GM19239 (cell line): ENCODE data around the gene SRGAP1.
A peak's percentile ranks its signal among the peaks of the same experiment; 100 is the strongest.
"Not testable (repeated sequence)": the region's sequence is repeated elsewhere in the genome, so short reads cannot be mapped to it uniquely, and the experiment has no call there.

ENCODE experiments used
- DNase-seq: peaks from one replicate; pipeline ENCODE4 v3.0.0; 2011; ENCODE audit warnings: low spot score; ENCODE audit not compliant: insufficient read length
- FAIRE-seq: peaks from 2 replicates; lab custom pipeline; 2011; peaks lifted over from hg19 to GRCh38; lab: Jason Lieb, UNC

Gene SRGAP1

DNA sequence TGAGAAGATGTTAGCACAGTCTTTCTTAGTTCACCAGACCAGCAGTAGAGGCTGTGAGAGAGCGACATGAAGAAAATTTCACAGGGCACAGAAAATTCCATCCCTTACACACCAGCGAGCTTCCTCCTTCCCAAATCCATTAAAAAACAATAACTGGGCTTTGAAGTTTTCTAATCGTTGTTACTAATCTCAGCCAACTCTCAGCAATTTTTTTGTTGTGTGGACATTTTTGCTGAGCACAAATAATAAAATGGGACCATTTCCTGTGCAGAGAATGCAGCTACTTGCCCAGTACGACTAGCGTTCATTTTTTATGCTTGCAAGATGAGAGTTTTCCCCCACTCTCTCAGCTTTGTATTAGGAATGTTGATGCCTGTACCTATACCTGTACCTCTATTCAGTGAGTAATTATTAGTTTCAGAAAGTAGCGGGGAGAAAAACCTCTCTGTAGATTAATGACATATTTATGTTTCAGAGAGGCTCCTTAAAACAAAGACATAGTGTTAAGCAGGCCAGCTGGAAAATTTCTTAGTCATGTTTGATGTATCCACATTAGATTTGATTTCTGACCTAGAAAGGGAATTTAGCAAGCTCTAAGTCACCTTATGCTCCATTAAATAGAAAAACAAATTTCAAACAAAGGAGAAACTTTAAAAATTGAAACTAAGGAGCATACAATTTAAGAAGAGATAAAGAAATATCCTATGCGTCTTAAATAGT lies 146.5 kb downstream of the SRGAP1 start:
- DNase-seq (no peak), FAIRE-seq (no peak)

DNA sequence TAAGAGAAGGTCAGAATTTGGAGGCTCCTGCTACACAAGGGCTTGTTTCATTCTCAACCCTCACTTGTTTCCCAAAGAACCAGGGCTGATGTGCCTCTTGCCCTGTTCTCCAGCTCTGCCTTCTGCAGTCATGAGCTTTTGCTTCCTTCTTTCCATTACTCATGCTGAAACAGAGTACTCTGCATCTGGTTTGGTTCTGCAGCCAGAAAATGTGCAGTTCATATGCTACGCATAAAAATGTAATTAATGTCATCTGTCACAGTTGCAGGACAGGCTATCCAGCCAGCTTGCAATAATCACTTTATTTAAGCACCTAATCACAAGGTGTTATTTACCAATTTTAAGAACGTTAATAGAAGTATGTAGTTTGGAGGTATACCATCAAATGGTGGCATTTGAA lies 150.2 kb downstream of the SRGAP1 start:
- no peak for DNase-seq
- FAIRE-seq: no peak

DNA sequence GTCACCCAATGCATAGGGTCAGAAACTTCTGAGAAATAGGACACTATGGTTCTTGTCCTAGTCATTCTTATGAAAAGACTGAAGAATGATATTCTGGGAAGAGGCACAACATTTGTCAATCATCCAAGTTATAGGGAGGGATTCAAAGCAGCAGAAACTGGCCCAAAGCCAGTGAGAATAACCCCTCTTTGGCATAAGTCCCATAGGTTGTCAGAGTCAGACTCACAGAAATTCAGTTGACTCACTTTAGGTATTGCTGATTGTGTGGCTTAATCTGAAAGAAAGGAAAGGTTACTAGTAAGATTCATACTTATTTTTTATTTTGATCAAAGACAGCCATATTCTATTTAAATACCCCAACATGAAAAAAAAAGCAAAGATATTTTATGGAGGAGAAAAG lies 151.0 kb downstream of the SRGAP1 start:
- DNase-seq (no peak), FAIRE-seq (no peak)

DNA sequence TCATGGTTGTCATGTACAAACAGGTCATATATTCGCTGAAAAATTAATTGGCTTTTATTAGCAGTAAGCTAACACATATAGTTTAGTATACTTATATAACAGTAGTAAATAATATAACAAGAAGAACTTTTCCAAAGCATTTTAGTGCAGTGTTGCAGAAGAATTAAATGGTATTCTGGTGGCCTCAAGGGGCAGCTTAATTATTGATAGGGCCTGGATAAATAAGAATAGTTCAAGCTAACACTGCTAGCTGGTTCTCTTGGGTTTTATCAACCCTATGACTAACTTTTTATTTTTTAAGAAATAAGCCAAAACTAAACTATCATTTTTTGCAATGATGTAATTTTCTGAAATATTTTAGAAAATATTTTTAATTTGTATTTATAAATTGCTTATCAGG lies 152.1 kb downstream of the SRGAP1 start:
- FAIRE-seq: no peak
- DNase-seq: no peak

DNA sequence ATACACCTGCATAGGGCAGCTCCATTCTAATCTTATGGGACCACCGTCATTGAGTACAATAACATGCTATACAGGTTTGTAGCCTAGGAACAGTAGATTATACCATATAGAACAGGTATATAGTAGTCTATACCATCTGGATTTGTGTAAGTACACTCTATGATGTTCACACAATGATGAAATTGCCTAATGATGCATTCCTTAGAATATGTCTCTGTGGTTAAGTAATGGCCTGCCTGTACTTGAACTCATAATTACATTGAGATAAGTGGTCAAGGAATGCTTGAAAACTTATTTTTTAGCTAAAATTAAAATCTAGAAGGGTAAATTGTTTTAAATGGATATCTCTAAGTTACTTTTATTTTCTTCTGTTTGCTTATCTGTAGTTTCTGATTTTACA lies 152.7 kb downstream of the SRGAP1 start:
- FAIRE-seq: no peak
- no peak for DNase-seq

DNA sequence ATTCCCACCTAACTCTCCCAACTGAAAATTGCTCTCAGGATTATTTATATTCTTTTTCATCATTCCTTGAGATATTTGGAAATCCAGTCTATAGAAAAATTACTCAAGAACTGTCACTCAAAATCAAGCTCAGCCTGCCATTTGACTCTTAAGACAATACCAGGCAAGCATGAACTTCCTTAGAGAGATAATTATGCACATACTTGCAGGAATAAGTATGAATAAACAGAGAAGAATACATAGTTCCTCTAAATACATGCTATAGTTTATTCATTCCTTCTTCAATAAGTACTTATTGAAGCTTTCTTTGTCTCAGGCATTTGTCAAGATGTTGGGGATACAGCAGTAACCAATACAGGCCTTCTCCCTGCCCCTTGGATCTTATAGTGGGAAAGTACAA lies 154.1 kb downstream of the SRGAP1 start:
- DNase-seq (no peak), FAIRE-seq (no peak)

DNA sequence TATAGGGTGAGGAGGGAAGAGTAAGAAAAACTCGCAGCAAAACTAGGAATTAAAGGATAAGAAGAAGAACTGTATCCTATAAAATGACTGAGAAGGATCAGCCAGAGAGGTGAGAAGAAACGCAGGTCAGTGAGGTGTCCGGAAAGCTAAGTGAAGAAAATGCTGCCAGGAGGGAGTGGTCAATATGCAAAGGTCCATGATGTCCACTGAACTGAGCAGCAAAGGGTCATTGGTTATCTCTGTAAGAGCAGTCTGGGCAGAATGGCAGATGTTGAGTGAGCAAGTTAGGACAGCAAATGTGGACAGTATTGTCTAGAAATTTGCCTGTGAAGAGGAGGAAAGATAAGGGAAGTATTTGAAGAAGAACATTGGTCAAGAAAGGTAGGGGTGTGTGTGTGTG lies 155.4 kb downstream of the SRGAP1 start:
- no peak for FAIRE-seq
- DNase-seq: no peak

DNA sequence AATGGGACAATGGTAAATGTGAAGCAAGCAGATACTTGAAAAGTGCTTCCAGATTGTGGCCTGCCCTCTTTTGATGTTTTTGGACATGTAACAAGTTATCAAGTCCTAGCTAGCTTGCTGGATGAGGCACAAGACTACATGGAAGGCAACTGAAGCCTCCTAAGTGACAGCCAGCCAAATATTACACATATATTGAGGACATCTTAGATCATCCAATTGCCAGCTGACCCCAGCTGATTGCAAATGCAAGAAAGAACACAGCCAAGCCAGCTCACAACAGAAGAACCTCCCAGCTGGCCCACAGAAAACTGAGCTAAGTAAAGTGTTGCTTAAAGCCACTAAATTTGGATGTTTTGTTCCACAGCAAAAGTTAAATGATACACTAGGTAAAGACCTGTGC lies 156.9 kb downstream of the SRGAP1 start:
- no peak for DNase-seq
- FAIRE-seq: no peak

DNA sequence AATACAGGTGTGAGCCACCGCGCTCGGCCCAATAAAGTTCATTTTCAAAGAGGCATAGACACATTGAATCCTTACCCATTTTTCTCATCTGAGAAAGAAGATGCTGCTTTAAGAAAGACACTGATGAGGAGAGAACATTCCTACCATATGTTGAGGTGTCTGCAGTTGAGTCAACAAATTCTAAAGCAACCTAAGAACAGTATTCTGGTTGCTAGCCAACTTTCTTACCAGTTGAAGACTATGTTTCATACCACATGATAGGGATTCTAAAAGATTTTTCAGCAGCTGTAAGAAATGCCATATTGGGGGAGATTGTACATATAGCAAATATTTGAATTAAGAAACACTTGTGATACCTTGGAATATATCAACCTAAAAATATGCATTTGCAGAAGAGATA lies 160.1 kb downstream of the SRGAP1 start:
- FAIRE-seq (no peak), DNase-seq (no peak)

DNA sequence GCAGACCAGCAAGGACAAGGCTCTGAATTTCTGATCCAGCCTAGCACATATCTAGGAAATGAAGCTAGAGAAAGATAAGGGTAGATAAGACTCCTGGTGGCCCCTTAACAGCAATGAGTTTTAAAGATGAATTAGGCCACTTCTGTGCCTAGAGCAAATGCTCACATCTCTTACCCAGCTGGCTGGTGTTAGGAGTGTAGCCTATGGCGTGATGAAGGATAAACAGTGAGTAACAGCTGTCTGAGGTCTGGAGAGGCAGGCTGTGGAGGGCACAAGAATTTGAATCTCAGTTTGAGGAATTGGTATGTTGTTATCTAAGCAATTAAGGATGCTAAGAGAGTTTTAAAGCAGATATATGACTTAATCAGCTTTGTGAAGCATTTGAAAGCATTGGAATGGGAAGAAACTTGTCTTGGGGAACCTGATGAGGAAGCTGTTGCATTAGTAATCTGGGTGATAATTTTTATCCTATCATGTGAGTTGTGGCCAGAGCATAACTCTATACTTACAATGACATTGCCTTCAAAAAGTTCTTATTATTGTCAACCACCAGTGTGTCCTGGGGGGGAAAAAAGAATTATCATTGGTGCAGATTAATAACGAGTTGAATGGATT lies 161.8 kb downstream of the SRGAP1 start:
- FAIRE-seq (no peak), DNase-seq (no peak)

DNA sequence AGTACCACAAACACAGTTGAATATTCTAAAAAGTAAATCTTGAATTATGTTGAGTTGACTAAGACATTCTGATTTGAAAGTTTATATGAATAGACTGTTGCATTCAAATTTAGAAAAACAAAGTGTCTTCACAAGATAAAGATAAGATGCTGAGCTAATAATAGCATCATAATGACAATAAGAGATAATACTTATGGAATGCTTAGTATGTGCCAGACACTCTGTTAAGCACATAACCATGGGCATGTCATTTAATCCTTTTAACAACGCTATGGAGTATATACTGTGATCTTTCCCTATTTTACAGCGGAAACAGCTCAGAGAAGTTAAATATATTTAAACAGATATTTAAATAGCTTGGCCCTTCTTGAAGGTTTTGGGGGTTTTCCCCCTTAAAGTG lies 163.4 kb downstream of the SRGAP1 start:
- DNase-seq (no peak), FAIRE-seq (no peak)

DNA sequence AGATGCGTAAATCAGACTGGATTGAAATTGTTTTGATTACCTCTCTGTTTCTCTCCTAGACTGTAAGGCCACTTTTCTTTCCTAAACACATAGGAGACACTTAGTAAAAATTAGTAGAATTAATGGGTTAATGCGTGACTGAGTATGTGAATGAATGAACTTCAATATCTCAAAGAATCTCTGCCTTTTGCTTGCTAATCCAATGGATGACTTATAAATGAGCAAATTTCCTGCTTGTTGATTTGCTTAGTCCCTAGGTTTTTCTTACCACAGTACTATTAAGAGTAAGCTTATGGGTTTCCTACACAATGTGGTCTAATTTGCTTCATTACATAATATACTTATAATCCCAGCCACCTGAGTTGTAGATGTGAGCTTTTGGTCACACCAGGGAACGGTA lies 164.1 kb downstream of the SRGAP1 start:
- DNase-seq: no peak
- FAIRE-seq: no peak

DNA sequence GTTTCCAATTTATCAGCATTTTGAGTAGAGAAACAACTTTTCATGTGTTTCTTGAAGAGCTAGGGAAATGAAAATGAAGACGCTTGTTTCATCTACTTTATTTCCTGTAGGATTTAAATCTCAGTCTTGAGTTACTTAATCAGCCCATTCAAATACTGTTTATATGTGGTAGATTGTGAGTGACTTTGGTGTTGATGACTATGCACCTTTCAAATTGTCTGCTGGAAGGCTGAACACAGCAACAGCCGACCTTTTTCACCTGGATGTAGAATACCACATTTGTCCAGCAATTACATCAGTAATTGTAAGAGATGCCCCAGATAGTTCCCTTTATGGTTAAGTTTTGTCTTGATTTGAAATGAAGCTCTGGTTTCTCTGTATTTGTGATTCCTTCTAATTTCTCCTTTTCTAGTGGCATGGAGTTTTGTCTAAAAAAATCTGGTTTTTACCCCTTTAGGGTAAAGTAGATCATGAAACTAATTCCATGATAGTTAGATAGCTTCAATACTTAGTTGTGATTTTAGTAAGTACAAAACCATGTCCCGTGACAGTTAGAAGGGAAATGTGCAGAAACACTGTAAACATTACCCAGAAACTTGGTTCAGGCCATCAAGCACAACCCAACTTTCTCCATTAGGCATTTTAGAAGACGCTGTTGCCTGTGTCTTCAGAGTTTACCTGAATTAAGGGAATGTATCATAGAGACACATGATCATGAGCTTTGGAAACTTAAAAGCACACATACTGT lies 165.0 kb downstream of the SRGAP1 start:
- FAIRE-seq (peak; percentile 88), DNase-seq (no peak)

DNA sequence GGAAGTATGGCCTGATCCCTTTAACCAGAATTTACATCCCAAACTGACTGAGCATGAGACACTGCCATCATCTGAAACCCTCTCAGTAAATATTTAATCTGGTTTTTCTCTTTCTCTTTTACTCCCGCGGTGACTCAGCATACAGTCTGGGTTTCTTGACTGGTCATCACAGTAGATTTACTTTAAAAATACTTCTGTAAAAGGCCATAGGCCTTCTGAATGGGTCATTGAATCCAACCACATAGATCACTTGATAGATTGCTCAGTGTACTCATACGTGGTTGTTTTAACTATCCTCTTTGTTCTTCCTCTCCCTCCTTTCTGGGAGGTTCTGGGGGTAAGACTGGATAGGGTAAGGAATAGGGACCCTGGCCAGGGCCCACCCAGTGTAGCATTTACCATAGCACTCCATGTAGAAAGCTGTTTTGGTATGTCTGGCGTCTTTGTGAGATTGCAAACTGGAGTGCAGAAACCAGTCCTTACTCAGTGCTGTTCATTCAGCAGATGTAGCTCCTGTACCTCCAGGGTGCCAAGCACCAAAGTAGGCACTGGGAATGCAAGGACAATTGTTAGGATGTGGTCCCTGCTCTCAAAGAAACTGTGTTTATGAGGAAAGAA lies 165.7 kb downstream of the SRGAP1 start:
- DNase-seq (peak; percentile 10), FAIRE-seq (peak; percentile 63)

DNA sequence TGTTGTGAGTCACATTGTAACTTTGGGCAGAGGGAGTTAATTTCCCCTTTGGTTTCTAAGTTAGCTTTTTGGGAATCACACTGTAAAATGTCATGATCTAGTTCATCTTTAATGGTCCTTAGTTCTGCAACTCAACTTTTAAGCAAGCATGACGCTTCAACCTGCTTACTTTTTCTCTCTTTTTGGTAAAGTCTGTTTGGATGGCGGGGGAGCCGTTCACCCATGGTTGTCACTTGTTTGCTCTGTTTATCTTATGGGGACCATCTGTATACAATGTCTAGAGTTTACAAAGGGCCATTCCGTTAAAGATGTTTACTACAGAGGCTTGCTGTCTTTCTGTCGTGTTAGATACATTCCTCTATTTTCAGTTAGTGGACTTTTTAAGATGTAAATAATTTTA lies 172.0 kb downstream of the SRGAP1 start:
- DNase-seq: no peak
- no peak for FAIRE-seq

DNA sequence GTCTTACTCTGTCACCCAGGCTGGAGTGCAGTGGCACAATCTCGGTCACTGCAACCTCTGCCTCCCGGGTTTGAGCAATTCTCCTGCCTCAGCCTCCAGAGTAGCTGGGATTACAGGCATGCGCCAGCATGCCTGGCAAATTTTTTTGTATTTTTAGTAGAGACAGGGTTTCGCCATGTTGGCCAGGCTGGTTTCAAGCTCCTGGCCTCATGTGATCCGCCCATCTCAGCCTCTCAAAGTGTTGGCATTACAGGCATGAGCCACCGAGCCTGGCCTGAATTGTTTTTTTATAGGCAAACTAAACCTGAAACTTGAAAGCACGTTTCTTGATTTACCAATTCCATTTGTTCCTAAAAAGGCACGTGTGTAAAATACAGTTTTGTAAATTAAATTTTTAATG lies 173.6 kb downstream of the SRGAP1 start:
- not testable (repeated sequence) for FAIRE-seq, DNase-seq

DNA sequence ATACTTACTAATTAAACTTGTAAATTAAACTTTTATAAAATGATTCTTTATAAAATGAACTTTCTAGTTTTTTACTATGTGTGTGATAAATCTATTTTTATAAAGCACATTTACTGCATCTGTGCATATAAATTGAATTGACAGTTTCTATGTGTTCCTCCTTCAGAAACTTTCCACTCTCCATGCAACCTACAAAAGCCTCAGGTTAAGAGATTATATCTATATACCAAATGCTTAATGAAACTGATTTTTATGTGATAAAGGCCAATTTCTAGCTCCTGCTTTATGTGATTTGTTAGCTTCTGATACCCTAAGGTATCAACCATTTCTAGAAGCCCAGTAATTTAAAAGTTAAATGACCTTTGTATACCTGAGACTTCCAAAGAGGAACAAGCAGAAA lies 174.0 kb downstream of the SRGAP1 start:
- FAIRE-seq: no peak
- DNase-seq: no peak

DNA sequence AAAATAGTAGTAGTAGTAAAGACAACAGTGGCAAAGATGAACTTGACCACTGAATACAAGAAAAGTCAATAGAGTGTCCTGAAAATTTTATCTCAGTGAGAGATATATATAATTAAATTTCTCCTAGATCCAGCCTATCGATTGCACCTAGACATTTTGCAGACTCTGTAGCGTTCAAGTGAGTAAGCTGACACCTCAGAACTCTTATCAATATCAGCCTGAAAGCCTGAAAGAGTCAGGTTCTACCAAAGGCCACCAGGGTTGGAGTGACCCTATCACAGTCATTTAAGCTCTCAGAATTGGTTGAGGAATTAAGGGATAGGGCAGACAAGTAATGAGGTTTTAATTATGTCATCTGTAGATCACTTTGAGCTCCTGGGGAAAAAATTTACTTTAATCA lies 174.6 kb downstream of the SRGAP1 start:
- no peak for DNase-seq

DNA sequence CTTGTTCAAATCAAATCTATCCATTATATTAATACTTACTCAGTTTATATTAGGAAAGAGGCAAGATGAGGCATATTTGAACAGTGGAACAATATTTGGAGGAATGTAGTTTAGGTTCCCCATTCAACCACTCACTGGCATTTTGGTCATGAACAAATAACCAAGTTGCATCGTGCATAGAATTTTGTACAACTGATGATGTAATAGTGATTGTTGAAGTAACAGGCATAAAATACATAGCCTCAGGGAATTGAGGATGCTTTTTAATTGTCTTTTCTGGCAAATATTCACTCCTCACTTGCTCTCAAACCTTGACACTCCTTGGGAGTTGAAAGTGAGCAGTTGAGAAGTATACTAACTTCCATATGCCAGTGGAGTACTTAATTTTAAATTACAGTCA lies 175.2 kb downstream of the SRGAP1 start:
- FAIRE-seq: no peak
- no peak for DNase-seq

More for the DNA sequence above, 174.6 kb downstream of the SRGAP1 start:
- FAIRE-seq: no peak

DNA sequence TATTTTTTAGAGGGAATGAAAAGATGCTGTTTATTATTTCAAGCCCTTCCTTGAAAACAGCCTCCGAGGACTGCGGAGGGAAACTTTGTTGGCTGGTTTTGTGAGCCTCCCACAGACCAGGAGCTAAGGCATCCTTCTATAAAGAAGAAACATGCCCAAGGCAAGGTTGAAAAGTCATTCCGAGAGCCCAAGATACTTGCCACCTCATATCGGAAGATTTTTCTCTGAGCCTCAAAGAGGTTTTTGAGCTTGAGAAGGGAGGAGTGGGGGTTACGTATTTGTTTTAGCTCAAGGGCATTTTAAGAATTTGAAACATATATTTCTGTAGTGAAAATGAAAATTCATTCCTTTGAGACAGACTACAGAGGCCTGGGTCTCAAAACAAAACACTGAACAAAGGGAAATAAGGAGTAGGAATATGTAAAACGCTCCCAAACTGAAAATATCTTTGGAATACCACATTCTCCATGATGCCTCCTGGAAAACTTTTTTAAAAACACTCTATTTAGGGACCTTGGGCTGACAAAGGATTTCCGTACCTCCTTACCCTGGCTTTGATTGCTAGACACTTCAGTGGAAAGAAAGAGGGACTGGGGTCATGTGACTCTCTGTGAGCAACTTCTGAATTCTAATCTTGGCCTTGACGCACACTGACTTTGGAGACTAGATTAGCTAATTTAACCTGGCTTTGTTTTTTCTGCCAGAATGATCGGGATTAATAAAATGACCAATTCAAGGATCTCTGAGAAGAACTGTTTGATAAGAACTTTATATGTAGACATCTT lies 180.9 kb downstream of the SRGAP1 start:
- no peak for DNase-seq
- no peak for FAIRE-seq
